Measurements from ENCODE around the gene MVP.
"Not testable (repeated sequence)": the region's sequence is repeated elsewhere in the genome, so short reads cannot be mapped to it uniquely, and the experiment has no call there.

The MVP gene

GRCh38 chr16:29871822-29872546 lies 51.7 kb downstream of the MVP start:
- no peak for ATAC-seq
- no peak for DNase-seq

- no peak for ATAC-seq
- no peak for DNase-seq
Measured at GRCh38 chr16:29873319-29873718, 53.1 kb downstream of the MVP start.

DNA sequence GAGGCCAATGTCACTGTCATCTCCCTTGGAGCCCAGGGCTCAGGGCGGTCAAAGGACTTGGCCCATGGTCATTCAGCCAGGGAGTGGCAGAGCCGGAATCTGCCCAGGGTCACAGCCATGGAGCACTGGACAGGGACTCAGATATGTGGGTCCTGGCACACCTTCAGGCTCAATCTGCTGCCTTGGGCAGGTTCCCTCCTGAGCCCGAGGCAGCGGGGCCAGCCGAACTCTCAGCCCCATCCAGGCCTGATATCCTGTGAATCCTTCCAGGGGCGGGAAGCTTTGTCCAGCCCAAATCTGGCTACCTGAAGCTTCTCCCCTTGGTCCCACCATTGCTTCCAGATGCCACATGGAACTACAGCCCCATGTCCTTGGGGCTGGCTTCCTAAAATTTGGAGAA lies 54.9 kb downstream of the MVP start:
- no peak for DNase-seq
- ATAC-seq = no peak

DNA sequence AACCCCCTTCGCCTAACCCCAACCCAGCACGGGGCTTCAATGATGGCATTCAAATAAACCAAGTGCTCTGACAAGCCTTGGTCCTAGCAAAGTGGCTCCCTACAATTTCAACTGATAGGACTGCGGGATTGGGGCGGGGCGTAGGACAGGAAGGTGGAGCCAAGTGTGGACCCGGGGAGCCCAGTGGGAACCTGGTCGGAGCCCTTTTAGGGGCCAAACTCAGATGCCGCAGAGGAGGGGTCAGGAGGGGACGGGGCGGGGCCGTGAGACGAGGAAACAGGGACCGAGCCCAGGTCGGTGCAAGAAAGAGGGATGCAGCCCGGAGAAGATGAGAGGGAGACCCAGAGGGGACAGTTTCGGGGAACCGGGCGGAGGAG lies 55.9 kb downstream of the MVP start:
- ATAC-seq (no peak), DNase-seq (no peak)

GRCh38 chr16:29876594-29877249 lies 56.5 kb downstream of the MVP start:
- ATAC-seq (peak; percentile 29), DNase-seq (peak; percentile 58)

DNA sequence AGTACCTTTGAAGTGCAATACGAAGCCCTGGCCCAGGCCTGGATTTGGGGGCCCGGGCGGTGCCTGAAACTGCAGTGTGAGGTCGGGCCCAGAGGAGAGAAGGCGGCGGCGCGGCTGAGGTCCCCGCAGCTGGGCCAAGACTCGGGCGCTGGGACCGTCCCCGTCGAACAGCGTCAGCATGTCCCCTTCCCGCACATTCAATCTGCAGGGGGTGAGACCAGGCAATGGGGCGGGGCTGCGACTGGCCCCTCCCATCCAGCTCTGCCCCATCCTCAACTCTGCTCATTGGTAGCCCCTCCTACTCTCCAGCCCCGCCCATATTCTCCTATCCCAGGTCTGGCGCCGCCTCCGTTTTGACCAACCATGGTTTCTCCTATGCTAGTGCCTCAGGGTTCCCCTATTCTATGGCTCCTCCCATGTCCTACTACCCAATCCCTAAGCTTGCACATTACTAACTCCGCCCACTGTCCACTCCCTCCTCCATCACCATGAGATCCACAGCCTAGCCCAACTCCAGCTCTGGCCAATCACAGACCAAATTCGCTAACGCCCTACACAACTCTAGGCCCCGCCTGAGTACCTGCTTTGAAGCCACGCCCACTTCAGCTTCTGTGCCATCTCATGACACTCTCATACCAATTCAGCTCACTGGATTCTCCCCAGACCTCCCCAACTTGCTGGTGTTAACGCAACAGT lies 57.2 kb downstream of the MVP start:
- DNase-seq (peak; percentile 69), ATAC-seq (peak; percentile 70)

GRCh38 chr16:29878172-29878571 lies 57.9 kb downstream of the MVP start:
- DNase-seq (no peak), ATAC-seq (no peak)

GRCh38 chr16:29881050-29881449 lies 60.8 kb downstream of the MVP start:
- no peak for DNase-seq
- ATAC-seq = no peak

DNA sequence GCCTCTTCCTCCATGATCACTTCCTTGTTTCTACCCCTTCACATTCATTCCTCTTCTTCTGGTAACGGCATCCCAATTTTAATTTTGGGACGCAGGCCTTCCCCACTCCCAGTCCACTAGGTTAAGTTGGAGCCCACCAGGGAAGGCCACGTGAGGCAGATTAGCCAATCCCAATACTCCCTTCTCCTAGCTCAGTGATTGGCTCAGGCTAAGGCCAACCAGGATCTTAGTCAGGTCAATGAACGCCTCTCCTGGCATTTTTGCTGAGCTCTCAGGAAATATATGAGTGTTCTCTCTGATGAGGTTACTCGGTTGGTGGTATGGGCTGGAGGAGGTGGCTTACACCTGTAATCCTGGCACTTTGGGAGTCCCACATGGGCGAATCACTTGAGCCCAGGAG lies 63.7 kb downstream of the MVP start:
- DNase-seq = no peak
- no peak for ATAC-seq

DNA sequence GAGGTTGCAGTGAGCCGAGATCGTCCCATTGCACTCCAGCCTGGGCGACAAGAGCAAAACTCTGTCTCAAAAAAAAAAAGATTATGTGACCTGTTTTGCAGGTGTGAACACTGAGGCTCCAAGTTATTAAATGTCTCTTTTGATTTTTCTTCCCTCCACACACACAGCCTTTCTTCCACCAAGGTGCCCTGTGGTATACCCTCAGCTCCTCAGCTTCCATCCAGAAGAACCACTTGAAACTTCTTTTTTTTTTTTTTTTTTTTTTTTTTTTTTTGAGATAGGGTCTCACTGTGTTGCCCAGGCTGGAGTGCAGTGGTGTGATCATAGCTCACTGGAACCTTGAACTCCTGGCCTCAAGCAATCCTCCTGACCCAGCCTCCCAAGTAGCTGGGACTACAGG lies 69.1 kb downstream of the MVP start:
- not testable (repeated sequence) for DNase-seq, ATAC-seq

DNA sequence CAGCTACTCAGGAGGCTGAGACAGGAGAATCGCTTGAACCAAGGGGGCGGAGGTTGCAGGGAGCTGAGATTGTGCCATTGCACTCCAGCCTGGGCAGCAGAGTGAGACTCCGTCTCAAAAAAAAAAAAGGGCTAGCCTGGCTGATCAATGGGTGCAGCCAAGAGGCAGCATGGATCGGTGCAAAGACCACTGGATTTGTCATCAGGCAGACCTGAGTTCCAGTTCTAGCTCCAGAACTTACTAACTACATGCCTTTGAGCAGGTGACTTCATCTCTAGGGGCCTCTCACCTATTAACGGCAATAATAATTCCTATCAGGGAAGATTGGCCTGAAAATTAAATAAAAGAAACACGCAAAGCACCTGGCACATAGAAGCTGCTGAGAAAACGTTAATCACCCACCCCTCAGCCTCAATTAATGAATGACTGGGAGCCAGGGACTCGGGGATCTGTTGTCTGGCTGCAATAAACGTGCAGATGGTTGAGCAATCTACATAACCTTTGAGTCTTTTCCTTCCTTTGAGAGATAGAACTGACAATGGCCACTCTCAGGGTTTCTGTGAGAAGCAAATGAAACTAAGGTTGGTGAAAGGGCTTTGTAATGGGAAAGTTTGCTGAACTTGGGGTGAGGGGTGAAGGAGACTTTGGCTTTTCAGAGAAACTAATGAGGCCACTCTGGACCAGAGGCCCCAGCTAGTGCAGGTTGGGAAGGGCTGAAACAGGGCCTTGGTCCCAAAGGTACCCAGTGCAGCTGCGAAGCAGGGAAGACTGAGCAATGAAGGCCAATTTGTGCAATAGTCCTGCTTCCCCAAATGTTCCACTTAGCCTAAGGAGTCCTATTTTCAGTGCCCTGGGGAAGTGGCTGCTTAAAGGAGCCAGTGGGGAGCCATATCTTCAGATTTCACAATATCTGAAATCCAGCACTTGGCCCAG lies 71.5 kb downstream of the MVP start:
- DNase-seq = no peak
- no peak for ATAC-seq

GRCh38 chr16:29892458-29892813 lies 72.2 kb downstream of the MVP start:
- ATAC-seq (no peak), DNase-seq (no peak)

GRCh38 chr16:29893553-29893952 lies 73.3 kb downstream of the MVP start:
- DNase-seq (no peak), ATAC-seq (no peak)

- ATAC-seq (no peak), DNase-seq (no peak)
Measured at GRCh38 chr16:29894352-29894751, 74.1 kb downstream of the MVP start.

- ATAC-seq = no peak
Measured at GRCh38 chr16:29896841-29897240, 76.6 kb downstream of the MVP start.

DNA sequence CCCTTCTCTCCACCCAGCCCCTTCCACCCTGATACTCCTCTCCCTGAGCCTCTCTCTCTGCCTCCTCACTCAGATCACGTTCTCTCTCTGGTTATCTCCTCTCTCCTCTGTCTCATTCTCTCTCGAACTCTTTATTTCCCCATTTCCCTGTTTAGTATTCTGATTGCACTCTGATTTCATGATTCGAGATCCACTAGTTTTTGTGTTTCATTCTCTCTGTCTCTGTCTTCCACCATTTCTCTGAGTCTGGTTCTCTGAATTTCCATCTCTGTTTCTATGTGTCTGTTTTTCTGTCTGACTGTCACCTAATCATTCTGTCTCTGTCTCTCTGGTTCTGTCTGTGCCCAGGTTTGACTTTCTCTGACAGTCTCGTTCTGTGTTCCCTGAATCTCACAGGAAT lies 77.1 kb downstream of the MVP start:
- DNase-seq (no peak), ATAC-seq (no peak)

More at GRCh38 chr16:29896841-29897240, 76.6 kb downstream of the MVP start:
- no peak for DNase-seq
